ENCODE measurements around the gene AP3M1. TPM values are rescaled to one million over a fixed set of nuclear protein-coding genes. Genes with fewer than 3 reads are reported as not detected.
"Not testable (repeated sequence)": the region's sequence is repeated elsewhere in the genome, so short reads cannot be mapped to it uniquely, and the experiment has no call there.

Gene AP3M1
- total RNA-seq, 1 experiment from 2014 or later, result 68.3 TPM

- H3K4me1 ChIP-seq (ENCODE audit: insufficient read depth, low read length, poor library complexity, severe bottlenecking), result peaks cover 12% of the 10 kb centered on the region
- POLR2A ChIA-PET (ENCODE audit: low non-redundant PET), result no interaction called here
- DNase-seq (ENCODE audit: low spot score), result no peak
- no TSS peak for BruUV-seq (replicated peaks)
- TF ChIP-seq, protein P1, sequence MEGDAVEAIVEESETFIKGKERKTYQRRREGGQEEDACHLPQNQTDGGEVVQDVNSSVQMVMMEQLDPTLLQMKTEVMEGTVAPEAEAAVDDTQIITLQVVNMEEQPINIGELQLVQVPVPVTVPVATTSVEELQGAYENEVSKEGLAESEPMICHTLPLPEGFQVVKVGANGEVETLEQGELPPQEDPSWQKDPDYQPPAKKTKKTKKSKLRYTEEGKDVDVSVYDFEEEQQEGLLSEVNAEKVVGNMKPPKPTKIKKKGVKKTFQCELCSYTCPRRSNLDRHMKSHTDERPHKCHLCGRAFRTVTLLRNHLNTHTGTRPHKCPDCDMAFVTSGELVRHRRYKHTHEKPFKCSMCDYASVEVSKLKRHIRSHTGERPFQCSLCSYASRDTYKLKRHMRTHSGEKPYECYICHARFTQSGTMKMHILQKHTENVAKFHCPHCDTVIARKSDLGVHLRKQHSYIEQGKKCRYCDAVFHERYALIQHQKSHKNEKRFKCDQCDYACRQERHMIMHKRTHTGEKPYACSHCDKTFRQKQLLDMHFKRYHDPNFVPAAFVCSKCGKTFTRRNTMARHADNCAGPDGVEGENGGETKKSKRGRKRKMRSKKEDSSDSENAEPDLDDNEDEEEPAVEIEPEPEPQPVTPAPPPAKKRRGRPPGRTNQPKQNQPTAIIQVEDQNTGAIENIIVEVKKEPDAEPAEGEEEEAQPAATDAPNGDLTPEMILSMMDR (conservative IDR thresholded peaks at IDR 0.05; ENCODE audit: low read depth, low read length), result no peak
- TF ChIP-seq EZH2 (IDR thresholded peaks at IDR 0.05; ENCODE audit: borderline replicate concordance, low read depth, low read length, poor library complexity, severe bottlenecking), result no peak
- no peaks in the 10 kb centered on the region for H3K36me3 ChIP-seq (ENCODE audit: insufficient read depth, low read length, poor library complexity, severe bottlenecking)
- H3K27me3 ChIP-seq (replicated peaks; ENCODE audit: insufficient read depth, low read depth, low read length, poor library complexity), result no peaks in the 10 kb centered on the region
- H3K4me3 ChIP-seq (ENCODE audit: low read depth, low read length, poor library complexity, severe bottlenecking), result no peak overlapping the region
- CTCF ChIA-PET, result no interaction called here
- H3K27ac ChIP-seq (ENCODE audit: low read depth, low read length, poor library complexity, severe bottlenecking), result no peak overlapping the region
- no peaks in the 10 kb centered on the region for H3K9me3 ChIP-seq (ENCODE audit: low read depth, low read length, poor library complexity, severe bottlenecking)
- intact Hi-C loops (cut with micrococcal nuclease; ENCODE audit: unreplicated experiment), result no loop called here
These were observed 43.9 kb upstream of the AP3M1 start for GRCh38 chr10:74194545-74194944.

GRCh38 chr10:74190494-74190893 is 39.9 kb upstream of the AP3M1 start:
- CTCF ChIA-PET, result no interaction called here
- Histone ChIP-seq H3K27ac (ENCODE audit: low read depth, low read length, poor library complexity, severe bottlenecking) (peak overlapping the region; percentile 64), H3K9me3 (ENCODE audit: low read depth, low read length, poor library complexity, severe bottlenecking) (no peaks in the 10 kb centered on the region), H3K36me3 (ENCODE audit: insufficient read depth, low read length, poor library complexity, severe bottlenecking) (no peaks in the 10 kb centered on the region), H3K4me1 (ENCODE audit: insufficient read depth, low read length, poor library complexity, severe bottlenecking) (peaks cover 7% of the 10 kb centered on the region), H3K4me3 (ENCODE audit: low read depth, low read length, poor library complexity, severe bottlenecking) (peak overlapping the region; percentile 2), H3K27me3 (replicated peaks; ENCODE audit: insufficient read depth, low read depth, low read length, poor library complexity) (no peaks in the 10 kb centered on the region)
- no TSS peak for BruUV-seq (replicated peaks)
- intact Hi-C loops (cut with micrococcal nuclease; ENCODE audit: unreplicated experiment), result no loop called here
- TF ChIP-seq EZH2 (IDR thresholded peaks at IDR 0.05; ENCODE audit: borderline replicate concordance, low read depth, low read length, poor library complexity, severe bottlenecking), result no peak
- TF ChIP-seq, protein P1 (conservative IDR thresholded peaks at IDR 0.05; ENCODE audit: low read depth, low read length), result no peak
- POLR2A ChIA-PET (ENCODE audit: low non-redundant PET), result interaction anchor here (0.7 kb wide), 1 partner anchor 237 kb away, joined by 4 read pairs; no protein-coding TSS in a partner anchor
- no peak for DNase-seq (ENCODE audit: low spot score)

GRCh38 chr10:74189999-74190421 is 39.4 kb upstream of the AP3M1 start:
- peaks cover 7% of the 10 kb centered on the region for H3K4me1 ChIP-seq (ENCODE audit: insufficient read depth, low read length, poor library complexity, severe bottlenecking)
- ChIA-PET POLR2A (ENCODE audit: low non-redundant PET) (interaction anchor here (0.7 kb wide), 1 partner anchor 238 kb away, joined by 4 read pairs; no protein-coding TSS in a partner anchor), CTCF (no interaction called here)
- no peaks in the 10 kb centered on the region for H3K36me3 ChIP-seq (ENCODE audit: insufficient read depth, low read length, poor library complexity, severe bottlenecking)
- TF ChIP-seq EZH2 (IDR thresholded peaks at IDR 0.05; ENCODE audit: borderline replicate concordance, low read depth, low read length, poor library complexity, severe bottlenecking), result no peak
- TF ChIP-seq, protein P1 (conservative IDR thresholded peaks at IDR 0.05; ENCODE audit: low read depth, low read length), result no peak
- peak; percentile 60 for DNase-seq (ENCODE audit: low spot score)
- H3K27me3 ChIP-seq (replicated peaks; ENCODE audit: insufficient read depth, low read depth, low read length, poor library complexity), result no peaks in the 10 kb centered on the region
- intact Hi-C loops (cut with micrococcal nuclease; ENCODE audit: unreplicated experiment), result no loop called here
- H3K27ac ChIP-seq (ENCODE audit: low read depth, low read length, poor library complexity, severe bottlenecking), result peak overlapping the region; percentile 64
- H3K4me3 ChIP-seq (ENCODE audit: low read depth, low read length, poor library complexity, severe bottlenecking), result peak overlapping the region; percentile 2
- BruUV-seq (replicated peaks), result no TSS peak
- H3K9me3 ChIP-seq (ENCODE audit: low read depth, low read length, poor library complexity, severe bottlenecking), result no peaks in the 10 kb centered on the region

DNA sequence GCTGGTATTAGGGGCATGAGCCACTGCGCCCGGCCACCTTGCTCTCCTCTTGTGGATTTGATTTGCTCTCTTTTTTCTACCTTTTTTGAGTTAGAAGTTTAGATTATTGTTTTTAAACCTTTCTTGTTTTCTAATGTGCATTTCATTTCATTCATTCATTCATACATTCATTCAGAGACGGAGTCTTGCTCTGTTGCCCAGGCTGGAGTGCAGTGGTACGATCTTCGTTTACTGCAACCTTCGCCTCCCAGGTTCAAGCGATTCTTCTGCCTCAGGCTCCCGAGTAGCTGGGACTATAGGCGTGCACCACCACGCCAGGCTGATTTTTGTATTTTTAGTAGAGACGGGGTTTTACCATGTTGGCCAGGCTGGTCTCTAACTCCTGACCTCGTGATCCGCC is 38.0 kb upstream of the AP3M1 start:
- H3K9me3 ChIP-seq (ENCODE audit: low read depth, low read length, poor library complexity, severe bottlenecking); CTCF ChIA-PET; BruUV-seq (replicated peaks); H3K4me1 ChIP-seq (ENCODE audit: insufficient read depth, low read length, poor library complexity, severe bottlenecking); H3K36me3 ChIP-seq (ENCODE audit: insufficient read depth, low read length, poor library complexity, severe bottlenecking); H3K27ac ChIP-seq (ENCODE audit: low read depth, low read length, poor library complexity, severe bottlenecking); H3K27me3 ChIP-seq (replicated peaks; ENCODE audit: insufficient read depth, low read depth, low read length, poor library complexity); intact Hi-C loops (cut with micrococcal nuclease; ENCODE audit: unreplicated experiment); H3K4me3 ChIP-seq (ENCODE audit: low read depth, low read length, poor library complexity, severe bottlenecking); POLR2A ChIA-PET (ENCODE audit: low non-redundant PET); DNase-seq (ENCODE audit: low spot score): not testable (repeated sequence)

All from A673 (cell line).